GM23338 (cell line): ENCODE results near the gene CACNA2D4. TPM values are rescaled to one million over a fixed set of nuclear protein-coding genes. Genes with fewer than 3 reads are reported as not detected.

Experiments used
- EZH2 ChIP-seq: fragments of 200-600 bp; sonication (generic); IDR thresholded peaks from one replicate; pipeline ENCODE4 v1.8.0; 2017; ENCODE audit warnings: antibody characterized with exemption, mild to moderate bottlenecking, low read depth; ENCODE audit not compliant: unreplicated experiment
- POLR2AphosphoS5 ChIP-seq: IDR thresholded peaks from 2 replicates; pipeline ENCODE4 v1.6.1; 2016; ENCODE audit warnings: antibody characterized with exemption, low read depth
- REST ChIP-seq: IDR thresholded peaks from one replicate; pipeline ENCODE4 v1.6.1; 2018; ENCODE audit warnings: antibody characterized with exemption; ENCODE audit not compliant: unreplicated experiment
- STAT1 ChIP-seq: IDR thresholded peaks from one replicate; pipeline ENCODE4 v1.6.1; 2016; ENCODE audit warnings: antibody characterized with exemption; ENCODE audit not compliant: unreplicated experiment
- ZNF331 ChIP-seq: fragments of 250-450 bp; sonication (Bioruptor Pico); IDR thresholded peaks from 2 replicates; pipeline ENCODE4 v1.5.0; 2020; ENCODE audit warnings: low read depth, mild to moderate bottlenecking, moderate library complexity
- ZNF462 ChIP-seq: fragments of 250-450 bp; sonication (Bioruptor Pico); IDR thresholded peaks from 2 replicates; pipeline ENCODE4 v1.5.0; 2020; ENCODE audit warnings: mild to moderate bottlenecking, moderate library complexity
- polyA plus RNA-seq: library from polyadenylated mRNA; unstranded; fragments of >200 nt; fragmentation: Nextera tagmentation; extraction: Ambion mirVana; gene quantifications from 2 replicates; pipeline ENCODE4 v1.2.1, GENCODE V29; 2016
- total RNA-seq: library from RNA; depleted of rRNA; stranded (reverse); fragments of >200 nt; shearing (Covaris generic); gene quantifications from 2 replicates; pipeline ENCODE4 v1.2.3, GENCODE V29; 2014; rRNA removed

CACNA2D4 gene
- total and polyA plus RNA-seq, 2 experiments from 2014 or later = 0.07 to 0.24 TPM

GRCh38 chr12:1744932-1745331 is 173.5 kb downstream of the CACNA2D4 start (continued):
- TF ChIP-seq REST = no peak
- no peak for TF ChIP-seq EZH2
- TF ChIP-seq ZNF331 (CRISPR knock-in tag) = no peak
- TF ChIP-seq ZNF462 = no peak
- TF ChIP-seq POLR2AphosphoS5 = no peak
- no peak for TF ChIP-seq STAT1

Other genes starting within 250 kb of the CACNA2D4 start
- gene ADIPOR2, start 227.6 kb downstream of the CACNA2D4 start, total RNA-seq = 36.2 and 36.3 TPM in 2 replicates
- gene ADIPOR2, start 227.6 kb downstream of the CACNA2D4 start, polyA plus RNA-seq = 11.4 and 11.7 TPM in 2 replicates
- gene LRTM2, start 98.1 kb downstream of the CACNA2D4 start, total RNA-seq = 0.12 TPM in 1 of 2 replicates, not detected in the other
- gene LRTM2, start 98.1 kb downstream of the CACNA2D4 start, polyA plus RNA-seq = 0.08 TPM in 1 of 2 replicates, not detected in the other
- gene DCP1B, start 85.8 kb upstream of the CACNA2D4 start, total RNA-seq = 28.6 and 29.8 TPM in 2 replicates
- gene DCP1B, start 85.8 kb upstream of the CACNA2D4 start, polyA plus RNA-seq = 18.9 and 24.4 TPM in 2 replicates
- gene CACNA1C, start 134.3 kb upstream of the CACNA2D4 start, total RNA-seq = 0.82 and 2.1 TPM in 2 replicates
- gene CACNA1C, start 134.3 kb upstream of the CACNA2D4 start, polyA plus RNA-seq = 0.26 and 0.78 TPM in 2 replicates